ENCODE measurements around the gene TNFSF9. TPM values are rescaled to one million over a fixed set of nuclear protein-coding genes. Genes with fewer than 3 reads are reported as not detected.
A peak's percentile ranks its signal among the peaks of the same experiment; 100 is the strongest.

TNFSF9 gene
- total RNA-seq = 8.0 and 9.7 TPM in 2 replicates

GRCh38 chr19:6530386-6531162 is at the start of gene TNFSF9:
TNFSF9 (plus strand) TSS chr19:6531026; CDS start chr19:6531037, 11 bp downstream.
- Mint-ChIP-seq H3K27me3 (ENCODE audit: insufficient read depth) (peaks cover 32% of the 10 kb centered on the region), H3K36me3 (ENCODE audit: low read depth) (peaks cover 8% of the 10 kb centered on the region), H3K4me1 (ENCODE audit: low read depth) (peaks cover 39% of the 10 kb centered on the region), H3K4me3 (peak within 1 kb of the TSS; percentile 90), H3K9me3 (no peaks in the 10 kb centered on the region), H3K27ac (peak within 1 kb of the TSS; percentile 83)
- peak; percentile 77 for DNase-seq (ENCODE audit: low spot score)
- intact Hi-C loops (cut with micrococcal nuclease) = loop anchor here (1.0 to 5.0 kb wide), 5 partner anchors 14 to 333 kb away; partner anchors contain the start of genes GPR108, TNFSF14 and TRIP10

GRCh38 chr19:6481541-6482342 is 49.1 kb upstream of the TNFSF9 start, which contains the start of gene DENND1C:
DENND1C (minus strand) TSS chr19:6481787; CDS start chr19:6481695, 92 bp downstream.
- H3K4me3 Mint-ChIP-seq = peak within 1 kb of the TSS; percentile 91
- H3K4me1 Mint-ChIP-seq (ENCODE audit: low read depth) = peaks cover 23% of the 10 kb centered on the region
- H3K27me3 Mint-ChIP-seq (ENCODE audit: insufficient read depth) = no peaks in the 10 kb centered on the region
- peak; percentile 61 for DNase-seq (ENCODE audit: low spot score)
- intact Hi-C loops (cut with micrococcal nuclease) = loop anchor here (1.0 to 2.0 kb wide), 4 partner anchors 21 to 56 kb away; no protein-coding TSS in a partner anchor
- H3K27ac Mint-ChIP-seq = peak within 1 kb of the TSS; percentile 89
- H3K9me3 Mint-ChIP-seq = no peaks in the 10 kb centered on the region
- H3K36me3 Mint-ChIP-seq (ENCODE audit: low read depth) = peaks cover 2% of the 10 kb centered on the region

- no peaks in the 10 kb centered on the region for H3K9me3 Mint-ChIP-seq
- H3K27ac Mint-ChIP-seq = peak overlapping the region; percentile 89
- no peaks in the 10 kb centered on the region for H3K27me3 Mint-ChIP-seq (ENCODE audit: insufficient read depth)
- peaks cover 23% of the 10 kb centered on the region for H3K4me1 Mint-ChIP-seq (ENCODE audit: low read depth)
- peak overlapping the region; percentile 91 for H3K4me3 Mint-ChIP-seq
- H3K36me3 Mint-ChIP-seq (ENCODE audit: low read depth) = peaks cover 2% of the 10 kb centered on the region
- DNase-seq (ENCODE audit: low spot score) = no peak
- intact Hi-C loops (cut with micrococcal nuclease) = no loop called here
Observed at GRCh38 chr19:6482343-6482686, 48.5 kb upstream of the TNFSF9 start.

- Mint-ChIP-seq H3K4me3 (no peak overlapping the region), H3K27ac (peak overlapping the region; percentile 19), H3K36me3 (ENCODE audit: low read depth) (peaks cover 2% of the 10 kb centered on the region), H3K9me3 (no peaks in the 10 kb centered on the region), H3K4me1 (ENCODE audit: low read depth) (peaks cover 23% of the 10 kb centered on the region), H3K27me3 (ENCODE audit: insufficient read depth) (no peaks in the 10 kb centered on the region)
- no peak for DNase-seq (ENCODE audit: low spot score)
- intact Hi-C loops (cut with micrococcal nuclease) = no loop called here
Observed at GRCh38 chr19:6483235-6483634, 47.6 kb upstream of the TNFSF9 start.

GRCh38 chr19:6484230-6484629 is 46.6 kb upstream of the TNFSF9 start:
- H3K27me3 Mint-ChIP-seq (ENCODE audit: insufficient read depth) = no peaks in the 10 kb centered on the region
- no peak overlapping the region for H3K4me3 Mint-ChIP-seq
- no peak for DNase-seq (ENCODE audit: low spot score)
- no peaks in the 10 kb centered on the region for H3K9me3 Mint-ChIP-seq
- H3K27ac Mint-ChIP-seq = no peak overlapping the region
- H3K36me3 Mint-ChIP-seq (ENCODE audit: low read depth) = peaks cover 2% of the 10 kb centered on the region
- intact Hi-C loops (cut with micrococcal nuclease) = no loop called here
- H3K4me1 Mint-ChIP-seq (ENCODE audit: low read depth) = peaks cover 25% of the 10 kb centered on the region

GRCh38 chr19:6484831-6485230 is 46.0 kb upstream of the TNFSF9 start:
- no peak for DNase-seq (ENCODE audit: low spot score)
- H3K27ac Mint-ChIP-seq = no peak overlapping the region
- intact Hi-C loops (cut with micrococcal nuclease) = no loop called here
- no peaks in the 10 kb centered on the region for H3K27me3 Mint-ChIP-seq (ENCODE audit: insufficient read depth)
- H3K4me1 Mint-ChIP-seq (ENCODE audit: low read depth) = peaks cover 29% of the 10 kb centered on the region
- H3K9me3 Mint-ChIP-seq = no peaks in the 10 kb centered on the region
- H3K4me3 Mint-ChIP-seq = no peak overlapping the region
- H3K36me3 Mint-ChIP-seq (ENCODE audit: low read depth) = peaks cover 2% of the 10 kb centered on the region

GRCh38 chr19:6489278-6490061 is 41.4 kb upstream of the TNFSF9 start:
- Mint-ChIP-seq H3K4me3 (peak overlapping the region; percentile 63), H3K27ac (peak overlapping the region; percentile 19), H3K27me3 (ENCODE audit: insufficient read depth) (peaks cover 1% of the 10 kb centered on the region), H3K36me3 (ENCODE audit: low read depth) (no peaks in the 10 kb centered on the region), H3K9me3 (peaks cover 9% of the 10 kb centered on the region), H3K4me1 (ENCODE audit: low read depth) (peaks cover 19% of the 10 kb centered on the region)
- DNase-seq (ENCODE audit: low spot score) = no peak
- intact Hi-C loops (cut with micrococcal nuclease) = no loop called here

GRCh38 chr19:6490134-6490533 is 40.7 kb upstream of the TNFSF9 start:
- no peaks in the 10 kb centered on the region for H3K36me3 Mint-ChIP-seq (ENCODE audit: low read depth)
- no peak for DNase-seq (ENCODE audit: low spot score)
- peaks cover 19% of the 10 kb centered on the region for H3K4me1 Mint-ChIP-seq (ENCODE audit: low read depth)
- intact Hi-C loops (cut with micrococcal nuclease) = no loop called here
- peak overlapping the region; percentile 63 for H3K4me3 Mint-ChIP-seq
- peaks cover 9% of the 10 kb centered on the region for H3K9me3 Mint-ChIP-seq
- peaks cover 1% of the 10 kb centered on the region for H3K27me3 Mint-ChIP-seq (ENCODE audit: insufficient read depth)
- H3K27ac Mint-ChIP-seq = peak overlapping the region; percentile 41

- peaks cover 1% of the 10 kb centered on the region for H3K27me3 Mint-ChIP-seq (ENCODE audit: insufficient read depth)
- intact Hi-C loops (cut with micrococcal nuclease) = no loop called here
- H3K36me3 Mint-ChIP-seq (ENCODE audit: low read depth) = no peaks in the 10 kb centered on the region
- peaks cover 19% of the 10 kb centered on the region for H3K4me1 Mint-ChIP-seq (ENCODE audit: low read depth)
- no peak overlapping the region for H3K4me3 Mint-ChIP-seq
- H3K9me3 Mint-ChIP-seq = peaks cover 9% of the 10 kb centered on the region
- DNase-seq (ENCODE audit: low spot score) = no peak
- no peak overlapping the region for H3K27ac Mint-ChIP-seq
Observed at GRCh38 chr19:6491802-6492592, 38.8 kb upstream of the TNFSF9 start.

- Mint-ChIP-seq H3K9me3 (peaks cover 9% of the 10 kb centered on the region), H3K36me3 (ENCODE audit: low read depth) (no peaks in the 10 kb centered on the region), H3K4me3 (no peak overlapping the region), H3K4me1 (ENCODE audit: low read depth) (peaks cover 20% of the 10 kb centered on the region), H3K27me3 (ENCODE audit: insufficient read depth) (peaks cover 1% of the 10 kb centered on the region), H3K27ac (no peak overlapping the region)
- intact Hi-C loops (cut with micrococcal nuclease) = no loop called here
- DNase-seq (ENCODE audit: low spot score) = no peak
Observed at GRCh38 chr19:6494438-6495036, 36.3 kb upstream of the TNFSF9 start.

GRCh38 chr19:6495947-6496346 is 34.9 kb upstream of the TNFSF9 start:
- DNase-seq (ENCODE audit: low spot score) = no peak
- Mint-ChIP-seq H3K4me1 (ENCODE audit: low read depth) (peaks cover 11% of the 10 kb centered on the region), H3K9me3 (peaks cover 9% of the 10 kb centered on the region), H3K36me3 (ENCODE audit: low read depth) (no peaks in the 10 kb centered on the region), H3K27ac (no peak overlapping the region), H3K27me3 (ENCODE audit: insufficient read depth) (peaks cover 9% of the 10 kb centered on the region), H3K4me3 (no peak overlapping the region)
- intact Hi-C loops (cut with micrococcal nuclease) = no loop called here

Data from activated T-helper 1 cell treated with anti-CD3 and anti-CD28 coated beads, Interleukin-12 subunit alpha, Interleukin-12 subunit beta, Interleukin-2, Interleukin-4 antibody, amounts not matched to agents 30 ng/mL and 10 ng/mL and 1 ng/mL, durations not matched to agents 14 hours and 24 hours and 36 hours (primary cell).